ENCODE measurements around the gene DAG1. TPM values are rescaled to one million over a fixed set of nuclear protein-coding genes. Genes with fewer than 3 reads are reported as not detected.

The DAG1 gene
- polyA plus RNA-seq, 1 of the 3 experiments (the other 2 are of a cell fraction) = 54.4 TPM

GRCh38 chr3:49531715-49532114 is 61.6 kb downstream of the DAG1 start:
- WGBS (ENCODE audit: low lambda C conversion rate) = 96% methylated on average over 15 of the region's 16 CpGs
- Histone ChIP-seq H3K36me3 (replicated peaks in 1 of 2; ENCODE audit: control insufficient read depth in 1 of 2, insufficient read depth in 2 of 2, low read length in 1 of 2) (peaks cover 5 to 36% of the 10 kb centered on the region in 2 experiments), H3K4me3 (ENCODE audit: low read depth in 2 of 2, low read length in 1 of 2) (no peak overlapping the region), H2AFZ (ENCODE audit: low read depth) (no peak overlapping the region), H3K9me2 (no peaks in the 10 kb centered on the region), H3K27ac (ENCODE audit: low read depth in 2 of 2, low read length in 1 of 2) (no peak overlapping the region), H3F3A (replicated peaks; ENCODE audit: insufficient read depth) (no peaks in the 10 kb centered on the region), H3K27me3 (ENCODE audit: insufficient read depth) (no peaks in the 10 kb centered on the region), H3K79me2 (ENCODE audit: insufficient read depth) (no peaks in the 10 kb centered on the region), H4K20me1 (ENCODE audit: insufficient read depth) (no peaks in the 10 kb centered on the region), H3K9me3 (no peaks in the 10 kb centered on the region), H3K9ac (no peak overlapping the region), H3K4me1 (ENCODE audit: control insufficient read depth in 1 of 2, insufficient read depth in 2 of 2, low read depth in 1 of 2, low read length in 1 of 2) (peaks cover 0 to 12% of the 10 kb centered on the region in 2 experiments; a peak in 1 of 4 replicates), H3K4me2 (no peak overlapping the region)
- TF ChIP-seq RFX5 (IDR thresholded peaks at IDR 0.05; ENCODE audit: low read length) (no peak), GABPA (IDR thresholded peaks at IDR 0.05; ENCODE audit: low read depth) (no peak), POLR2AphosphoS5 (IDR thresholded peaks at IDR 0.05; ENCODE audit: low read depth, low read length) (no peak), RAD21 (IDR thresholded peaks at IDR 0.05; ENCODE audit: low read length) (no peak)
- ChIA-PET CTCF (interaction anchor here (1.2 to 1.6 kb wide), 2 partner anchors 7 to 13 kb away, joined by 4 to 7 read pairs; no protein-coding TSS in a partner anchor), POLR2A (no interaction called here)
- no peak for DNase-seq

GRCh38 chr3:49533031-49533430 is 63.0 kb downstream of the DAG1 start:
- Histone ChIP-seq H3K36me3 (replicated peaks in 1 of 2; ENCODE audit: control insufficient read depth in 1 of 2, insufficient read depth in 2 of 2, low read length in 1 of 2) (peaks cover 5 to 36% of the 10 kb centered on the region in 2 experiments), H3K27ac (ENCODE audit: low read depth in 2 of 2, low read length in 1 of 2) (no peak overlapping the region), H4K20me1 (ENCODE audit: insufficient read depth) (no peaks in the 10 kb centered on the region), H3K4me1 (ENCODE audit: control insufficient read depth in 1 of 2, insufficient read depth in 2 of 2, low read depth in 1 of 2, low read length in 1 of 2) (peaks cover 0 to 12% of the 10 kb centered on the region in 2 experiments; a peak in 1 of 4 replicates), H3K9ac (no peak overlapping the region), H3F3A (replicated peaks; ENCODE audit: insufficient read depth) (no peaks in the 10 kb centered on the region), H2AFZ (ENCODE audit: low read depth) (no peak overlapping the region), H3K9me3 (no peaks in the 10 kb centered on the region), H3K4me3 (ENCODE audit: low read depth in 2 of 2, low read length in 1 of 2) (no peak overlapping the region), H3K9me2 (no peaks in the 10 kb centered on the region), H3K4me2 (no peak overlapping the region), H3K27me3 (ENCODE audit: insufficient read depth) (no peaks in the 10 kb centered on the region), H3K79me2 (ENCODE audit: insufficient read depth) (no peaks in the 10 kb centered on the region)
- TF ChIP-seq TEAD4 (IDR thresholded peaks at IDR 0.05; ENCODE audit: borderline replicate concordance, insufficient read depth) = no peak
- TF ChIP-seq SMC3 (IDR thresholded peaks at IDR 0.05; ENCODE audit: low read depth, low read length) = no peak
- TF ChIP-seq REST (IDR thresholded peaks at IDR 0.05; ENCODE audit: low read depth, low read length) = no peak
- TF ChIP-seq YY1 (IDR thresholded peaks at IDR 0.05; ENCODE audit: low read depth) = no peak
- TF ChIP-seq NFIC (IDR thresholded peaks at IDR 0.05; ENCODE audit: borderline replicate concordance) = no peak
- TF ChIP-seq CHD2 (IDR thresholded peaks at IDR 0.05; ENCODE audit: low read length, partially characterized antibody) = no peak
- TF ChIP-seq FOXJ3 (CRISPR knock-in tag; IDR thresholded peaks at IDR 0.05) = no peak
- no peak for DNase-seq
- ChIA-PET CTCF (interaction anchor here (11.0 kb wide), 1 partner anchor 138 kb away, joined by 299 read pairs; no protein-coding TSS in a partner anchor), POLR2A (no interaction called here)
- WGBS (ENCODE audit: low lambda C conversion rate) = 83% methylated on average over 2 of the region's 13 CpGs

Data from SK-N-SH (cell line).